HepG2 (cell line): ENCODE results near the gene GSDMA. TPM values are rescaled to one million over a fixed set of nuclear protein-coding genes. Genes with fewer than 3 reads are reported as not detected.

Experiments
- ARID3A ChIP-seq: IDR thresholded peaks from 2 replicates; pipeline ENCODE4 v1.6.1; 2012; ENCODE audit warnings: low read depth, low read length, improper control_type of control experiment
- ATAD3A ChIP-seq: sonication (generic); formaldehyde crosslinking; IDR thresholded peaks from 2 replicates; pipeline ENCODE4 v1.4.0; 2020; ENCODE audit warnings: missing genetic modification reagents
- ATRX ChIP-seq: sonication (generic); formaldehyde crosslinking; IDR thresholded peaks from 2 replicates; pipeline ENCODE4 v1.4.0; 2020; ENCODE audit warnings: missing genetic modification reagents, borderline replicate concordance
- CAMTA2 ChIP-seq: sonication (generic); formaldehyde crosslinking; IDR thresholded peaks from 2 replicates; pipeline ENCODE4 v1.4.0; 2020; ENCODE audit warnings: mild to moderate bottlenecking, missing genetic modification reagents, borderline replicate concordance
- CHD4 ChIP-seq: fragments of 200-600 bp; sonication (generic); IDR thresholded peaks from 2 replicates; pipeline ENCODE4 v1.7.0; 2017; ENCODE audit warnings: mild to moderate bottlenecking, low read length, borderline replicate concordance
- HNF4G ChIP-seq, 2 experiments: sonication (generic) in 1 of 2; formaldehyde crosslinking in 1 of 2; IDR thresholded peaks; 2 replicates each; pipeline versions ENCODE4 v1.4.0 to v1.6.1; 2011 to 2020; ENCODE audit warnings: borderline replicate concordance in 2 of 2, low read depth in 2 of 2, mild to moderate bottlenecking in 2 of 2, low read length in 1 of 2, missing genetic modification reagents in 1 of 2, moderate library complexity in 1 of 2
- NFIB ChIP-seq: sonication (generic); formaldehyde crosslinking; IDR thresholded peaks from 2 replicates; pipeline ENCODE4 v1.9.0; 2021; ENCODE audit warnings: missing genetic modification reagents, mild to moderate bottlenecking, borderline replicate concordance
- PCBP1 ChIP-seq: fragments of 200-400 bp; formaldehyde crosslinking; IDR thresholded peaks from 2 replicates; pipeline ENCODE4 v1.6.1; 2017; ENCODE audit warnings: mild to moderate bottlenecking, low read depth, low read length, borderline replicate concordance
- PHF8 ChIP-seq: sonication (generic); formaldehyde crosslinking; IDR thresholded peaks from 2 replicates; pipeline ENCODE4 v1.5.0; 2020; ENCODE audit warnings: missing genetic modification reagents
- ZNF33A ChIP-seq: sonication (generic); formaldehyde crosslinking; IDR thresholded peaks from 2 replicates; pipeline ENCODE4 v1.5.1; 2020; ENCODE audit warnings: missing genetic modification reagents, mild to moderate bottlenecking, moderate library complexity, borderline replicate concordance
- ZNF44 ChIP-seq: sonication (generic); formaldehyde crosslinking; IDR thresholded peaks from 2 replicates; pipeline ENCODE4 v1.5.1; 2020; ENCODE audit warnings: mild to moderate bottlenecking, missing genetic modification reagents
- ZNF597 ChIP-seq: sonication (generic); formaldehyde crosslinking; IDR thresholded peaks from 2 replicates; pipeline ENCODE4 v1.5.0; 2020; ENCODE audit warnings: missing genetic modification reagents
- polyA plus RNA-seq, 8 experiments: library from polyadenylated mRNA; depleted of rRNA in 3 of 8; stranded (reverse) in 7 of 8; unstranded in 1 of 8; fragments of >200 nt; fragmentation: Illumina TruSeq in 4 of 8; extraction: Trizol in 4 of 8; gene quantifications; 2 replicates each; pipeline versions ENCODE4 v1.2.1 to v1.2.3, GENCODE V29; 2011 to 2016; ENCODE audit warnings: low read depth in 4 of 8, missing spikeins in 1 of 8, mixed read lengths in 1 of 8; ENCODE audit not compliant: insufficient read depth in 1 of 8
- total RNA-seq, 5 experiments: library from RNA; depleted of rRNA; stranded (reverse); fragments of >200 nt; fragmentation: Illumina TruSeq; extraction: Trizol; gene quantifications; 2 replicates each; pipeline ENCODE4 v1.2.3, GENCODE V29; 2016; ENCODE audit warnings: low read depth in 1 of 5
- TF ChIP-seq, protein P1 (sequence below): sonication (generic); formaldehyde crosslinking; IDR thresholded peaks from 2 replicates; pipeline ENCODE4 v1.9.0; 2021; ENCODE audit warnings: missing genetic modification reagents, mild to moderate bottlenecking, borderline replicate concordance
- TF ChIP-seq, protein P2 (sequence below): sonication (generic); formaldehyde crosslinking; IDR thresholded peaks from 2 replicates; pipeline ENCODE4 v1.4.0; 2020; ENCODE audit warnings: missing genetic modification reagents, borderline replicate concordance
- TF ChIP-seq, protein P3 (sequence below): sonication (generic); formaldehyde crosslinking; IDR thresholded peaks from 2 replicates; pipeline ENCODE4 v1.4.0; 2020; ENCODE audit warnings: mild to moderate bottlenecking, missing genetic modification reagents

Gene GSDMA
- total and polyA plus RNA-seq, 2 of the 13 experiments (the other 11 are each of a cell fraction or from before 2014, with no cell fraction given): not detected

DNA sequence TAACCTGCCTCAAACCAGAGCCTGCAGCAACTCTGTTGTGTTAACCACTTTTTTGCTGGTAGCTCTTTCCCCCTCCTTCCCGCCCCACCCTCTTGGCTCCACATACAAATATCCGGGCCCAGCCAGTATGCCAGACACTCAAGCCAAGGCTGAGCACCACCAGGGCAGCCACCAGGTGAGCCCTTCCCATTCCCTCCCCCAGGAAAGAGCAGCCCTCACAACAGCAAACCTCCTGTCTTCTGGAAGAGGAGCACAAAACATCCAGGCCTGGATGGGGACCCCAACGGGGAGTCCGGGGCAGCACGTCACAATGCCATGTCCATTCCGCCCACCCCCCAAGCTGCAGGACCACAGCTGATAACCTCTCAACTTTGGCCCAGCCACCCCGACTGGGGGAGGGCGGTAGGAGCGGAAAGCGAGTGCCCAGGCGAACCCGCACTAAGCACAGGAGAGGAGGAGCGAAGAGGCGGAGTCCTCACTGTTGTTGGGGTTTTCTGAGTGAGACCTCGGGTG is 36.2 kb upstream of the GSDMA start (continued):
- peak; percentile 58; the same call in 1 of the 2 replicates for TF ChIP-seq HNF4G (IDR thresholded peaks at IDR 0.05; ENCODE audit: borderline replicate concordance, low read depth, low read length)
- TF ChIP-seq HNF4G (CRISPR knock-in tag; IDR thresholded peaks at IDR 0.05; ENCODE audit: borderline replicate concordance, low read depth): peak; percentile 52; the same call in 1 of the 2 replicates
- no peak for TF ChIP-seq NFIB (CRISPR knock-in tag)
- no peak for TF ChIP-seq ZNF33A (CRISPR knock-in tag)
- TF ChIP-seq, protein P1, sequence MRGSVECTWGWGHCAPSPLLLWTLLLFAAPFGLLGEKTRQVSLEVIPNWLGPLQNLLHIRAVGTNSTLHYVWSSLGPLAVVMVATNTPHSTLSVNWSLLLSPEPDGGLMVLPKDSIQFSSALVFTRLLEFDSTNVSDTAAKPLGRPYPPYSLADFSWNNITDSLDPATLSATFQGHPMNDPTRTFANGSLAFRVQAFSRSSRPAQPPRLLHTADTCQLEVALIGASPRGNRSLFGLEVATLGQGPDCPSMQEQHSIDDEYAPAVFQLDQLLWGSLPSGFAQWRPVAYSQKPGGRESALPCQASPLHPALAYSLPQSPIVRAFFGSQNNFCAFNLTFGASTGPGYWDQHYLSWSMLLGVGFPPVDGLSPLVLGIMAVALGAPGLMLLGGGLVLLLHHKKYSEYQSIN (CRISPR knock-in tag): no peak
- TF ChIP-seq ARID3A: no peak
- TF ChIP-seq ZNF597 (CRISPR knock-in tag): no peak
- no peak for TF ChIP-seq ATRX (CRISPR knock-in tag)
- TF ChIP-seq ZNF44 (CRISPR knock-in tag): no peak
- TF ChIP-seq ATAD3A: no peak
- peak; percentile 38; the same call in 1 of the 2 replicates for TF ChIP-seq PCBP1
- TF ChIP-seq, protein P2, sequence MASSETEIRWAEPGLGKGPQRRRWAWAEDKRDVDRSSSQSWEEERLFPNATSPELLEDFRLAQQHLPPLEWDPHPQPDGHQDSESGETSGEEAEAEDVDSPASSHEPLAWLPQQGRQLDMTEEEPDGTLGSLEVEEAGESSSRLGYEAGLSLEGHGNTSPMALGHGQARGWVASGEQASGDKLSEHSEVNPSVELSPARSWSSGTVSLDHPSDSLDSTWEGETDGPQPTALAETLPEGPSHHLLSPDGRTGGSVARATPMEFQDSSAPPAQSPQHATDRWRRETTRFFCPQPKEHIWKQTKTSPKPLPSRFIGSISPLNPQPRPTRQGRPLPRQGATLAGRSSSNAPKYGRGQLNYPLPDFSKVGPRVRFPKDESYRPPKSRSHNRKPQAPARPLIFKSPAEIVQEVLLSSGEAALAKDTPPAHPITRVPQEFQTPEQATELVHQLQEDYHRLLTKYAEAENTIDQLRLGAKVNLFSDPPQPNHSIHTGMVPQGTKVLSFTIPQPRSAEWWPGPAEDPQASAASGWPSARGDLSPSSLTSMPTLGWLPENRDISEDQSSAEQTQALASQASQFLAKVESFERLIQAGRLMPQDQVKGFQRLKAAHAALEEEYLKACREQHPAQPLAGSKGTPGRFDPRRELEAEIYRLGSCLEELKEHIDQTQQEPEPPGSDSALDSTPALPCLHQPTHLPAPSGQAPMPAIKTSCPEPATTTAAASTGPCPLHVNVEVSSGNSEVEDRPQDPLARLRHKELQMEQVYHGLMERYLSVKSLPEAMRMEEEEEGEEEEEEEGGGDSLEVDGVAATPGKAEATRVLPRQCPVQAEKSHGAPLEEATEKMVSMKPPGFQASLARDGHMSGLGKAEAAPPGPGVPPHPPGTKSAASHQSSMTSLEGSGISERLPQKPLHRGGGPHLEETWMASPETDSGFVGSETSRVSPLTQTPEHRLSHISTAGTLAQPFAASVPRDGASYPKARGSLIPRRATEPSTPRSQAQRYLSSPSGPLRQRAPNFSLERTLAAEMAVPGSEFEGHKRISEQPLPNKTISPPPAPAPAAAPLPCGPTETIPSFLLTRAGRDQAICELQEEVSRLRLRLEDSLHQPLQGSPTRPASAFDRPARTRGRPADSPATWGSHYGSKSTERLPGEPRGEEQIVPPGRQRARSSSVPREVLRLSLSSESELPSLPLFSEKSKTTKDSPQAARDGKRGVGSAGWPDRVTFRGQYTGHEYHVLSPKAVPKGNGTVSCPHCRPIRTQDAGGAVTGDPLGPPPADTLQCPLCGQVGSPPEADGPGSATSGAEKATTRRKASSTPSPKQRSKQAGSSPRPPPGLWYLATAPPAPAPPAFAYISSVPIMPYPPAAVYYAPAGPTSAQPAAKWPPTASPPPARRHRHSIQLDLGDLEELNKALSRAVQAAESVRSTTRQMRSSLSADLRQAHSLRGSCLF: no peak
- 0 out of 2 replicates have a peak, but pooled peaks have one; percentile 21 for TF ChIP-seq CAMTA2 (CRISPR knock-in tag)
- TF ChIP-seq, protein P3, sequence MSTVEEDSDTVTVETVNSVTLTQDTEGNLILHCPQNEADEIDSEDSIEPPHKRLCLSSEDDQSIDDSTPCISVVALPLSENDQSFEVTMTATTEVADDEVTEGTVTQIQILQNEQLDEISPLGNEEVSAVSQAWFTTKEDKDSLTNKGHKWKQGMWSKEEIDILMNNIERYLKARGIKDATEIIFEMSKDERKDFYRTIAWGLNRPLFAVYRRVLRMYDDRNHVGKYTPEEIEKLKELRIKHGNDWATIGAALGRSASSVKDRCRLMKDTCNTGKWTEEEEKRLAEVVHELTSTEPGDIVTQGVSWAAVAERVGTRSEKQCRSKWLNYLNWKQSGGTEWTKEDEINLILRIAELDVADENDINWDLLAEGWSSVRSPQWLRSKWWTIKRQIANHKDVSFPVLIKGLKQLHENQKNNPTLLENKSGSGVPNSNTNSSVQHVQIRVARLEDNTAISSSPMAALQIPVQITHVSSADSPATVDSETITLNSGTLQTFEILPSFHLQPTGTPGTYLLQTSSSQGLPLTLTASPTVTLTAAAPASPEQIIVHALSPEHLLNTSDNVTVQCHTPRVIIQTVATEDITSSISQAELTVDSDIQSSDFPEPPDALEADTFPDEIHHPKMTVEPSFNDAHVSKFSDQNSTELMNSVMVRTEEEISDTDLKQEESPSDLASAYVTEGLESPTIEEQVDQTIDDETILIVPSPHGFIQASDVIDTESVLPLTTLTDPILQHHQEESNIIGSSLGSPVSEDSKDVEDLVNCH (CRISPR knock-in tag): no peak
- TF ChIP-seq CHD4: no peak
- TF ChIP-seq PHF8: no peak
